ENCODE results near the gene PACSIN2.

DNA sequence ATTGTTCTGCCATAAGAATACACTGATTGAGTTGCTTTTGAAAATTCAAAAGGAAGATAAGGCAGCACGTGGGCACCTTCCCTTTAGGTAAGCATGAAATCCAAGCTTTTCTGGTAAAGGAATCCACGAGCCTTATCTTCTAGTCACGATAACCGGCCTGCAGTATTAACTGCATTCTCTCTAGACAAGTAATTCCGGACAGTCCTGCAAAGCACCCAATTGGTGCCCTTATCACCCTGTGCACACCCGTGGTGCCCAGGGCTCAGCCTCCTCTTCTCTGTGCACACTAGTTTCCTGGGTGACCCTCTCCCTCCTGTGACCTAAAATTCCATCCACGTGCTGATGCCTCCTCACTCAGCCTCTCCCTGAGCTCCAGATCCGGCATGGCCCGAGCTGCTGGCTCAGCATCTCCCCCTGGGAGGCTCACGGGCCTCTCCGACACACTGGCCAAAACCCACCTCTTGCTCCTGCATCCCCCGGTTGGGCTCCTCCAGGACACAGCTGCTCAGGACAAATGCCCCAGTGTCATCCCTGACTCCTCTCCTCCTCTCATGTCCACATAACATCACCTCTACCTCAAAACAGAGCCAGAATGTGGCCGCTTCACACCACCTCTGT lies 63.7 kb downstream of the PACSIN2 start:
- TF ChIP-seq POLR2A (IDR thresholded peaks at IDR 0.05) = no peak
- TF ChIP-seq, protein P1, sequence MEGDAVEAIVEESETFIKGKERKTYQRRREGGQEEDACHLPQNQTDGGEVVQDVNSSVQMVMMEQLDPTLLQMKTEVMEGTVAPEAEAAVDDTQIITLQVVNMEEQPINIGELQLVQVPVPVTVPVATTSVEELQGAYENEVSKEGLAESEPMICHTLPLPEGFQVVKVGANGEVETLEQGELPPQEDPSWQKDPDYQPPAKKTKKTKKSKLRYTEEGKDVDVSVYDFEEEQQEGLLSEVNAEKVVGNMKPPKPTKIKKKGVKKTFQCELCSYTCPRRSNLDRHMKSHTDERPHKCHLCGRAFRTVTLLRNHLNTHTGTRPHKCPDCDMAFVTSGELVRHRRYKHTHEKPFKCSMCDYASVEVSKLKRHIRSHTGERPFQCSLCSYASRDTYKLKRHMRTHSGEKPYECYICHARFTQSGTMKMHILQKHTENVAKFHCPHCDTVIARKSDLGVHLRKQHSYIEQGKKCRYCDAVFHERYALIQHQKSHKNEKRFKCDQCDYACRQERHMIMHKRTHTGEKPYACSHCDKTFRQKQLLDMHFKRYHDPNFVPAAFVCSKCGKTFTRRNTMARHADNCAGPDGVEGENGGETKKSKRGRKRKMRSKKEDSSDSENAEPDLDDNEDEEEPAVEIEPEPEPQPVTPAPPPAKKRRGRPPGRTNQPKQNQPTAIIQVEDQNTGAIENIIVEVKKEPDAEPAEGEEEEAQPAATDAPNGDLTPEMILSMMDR (IDR thresholded peaks at IDR 0.05) = no peak

All from esophagus squamous epithelium (tissue), 4 donors.